ENCODE results near the gene MYO1D. TPM values are rescaled to one million over a fixed set of nuclear protein-coding genes. Genes with fewer than 3 reads are reported as not detected.

The MYO1D gene
- total RNA-seq, 4 donors from 2014 or later = 36.9 to 49.2 (median 39.5) TPM

GRCh38 chr17:32699247-32699646 is 177.7 kb downstream of the MYO1D start:
- DNase-seq (ENCODE audit: low spot score) (no peak), ATAC-seq (ENCODE audit: low FRiP score) (no peak)
- TF ChIP-seq, protein P1, sequence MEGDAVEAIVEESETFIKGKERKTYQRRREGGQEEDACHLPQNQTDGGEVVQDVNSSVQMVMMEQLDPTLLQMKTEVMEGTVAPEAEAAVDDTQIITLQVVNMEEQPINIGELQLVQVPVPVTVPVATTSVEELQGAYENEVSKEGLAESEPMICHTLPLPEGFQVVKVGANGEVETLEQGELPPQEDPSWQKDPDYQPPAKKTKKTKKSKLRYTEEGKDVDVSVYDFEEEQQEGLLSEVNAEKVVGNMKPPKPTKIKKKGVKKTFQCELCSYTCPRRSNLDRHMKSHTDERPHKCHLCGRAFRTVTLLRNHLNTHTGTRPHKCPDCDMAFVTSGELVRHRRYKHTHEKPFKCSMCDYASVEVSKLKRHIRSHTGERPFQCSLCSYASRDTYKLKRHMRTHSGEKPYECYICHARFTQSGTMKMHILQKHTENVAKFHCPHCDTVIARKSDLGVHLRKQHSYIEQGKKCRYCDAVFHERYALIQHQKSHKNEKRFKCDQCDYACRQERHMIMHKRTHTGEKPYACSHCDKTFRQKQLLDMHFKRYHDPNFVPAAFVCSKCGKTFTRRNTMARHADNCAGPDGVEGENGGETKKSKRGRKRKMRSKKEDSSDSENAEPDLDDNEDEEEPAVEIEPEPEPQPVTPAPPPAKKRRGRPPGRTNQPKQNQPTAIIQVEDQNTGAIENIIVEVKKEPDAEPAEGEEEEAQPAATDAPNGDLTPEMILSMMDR (IDR thresholded peaks at IDR 0.05) = no peak

DNA sequence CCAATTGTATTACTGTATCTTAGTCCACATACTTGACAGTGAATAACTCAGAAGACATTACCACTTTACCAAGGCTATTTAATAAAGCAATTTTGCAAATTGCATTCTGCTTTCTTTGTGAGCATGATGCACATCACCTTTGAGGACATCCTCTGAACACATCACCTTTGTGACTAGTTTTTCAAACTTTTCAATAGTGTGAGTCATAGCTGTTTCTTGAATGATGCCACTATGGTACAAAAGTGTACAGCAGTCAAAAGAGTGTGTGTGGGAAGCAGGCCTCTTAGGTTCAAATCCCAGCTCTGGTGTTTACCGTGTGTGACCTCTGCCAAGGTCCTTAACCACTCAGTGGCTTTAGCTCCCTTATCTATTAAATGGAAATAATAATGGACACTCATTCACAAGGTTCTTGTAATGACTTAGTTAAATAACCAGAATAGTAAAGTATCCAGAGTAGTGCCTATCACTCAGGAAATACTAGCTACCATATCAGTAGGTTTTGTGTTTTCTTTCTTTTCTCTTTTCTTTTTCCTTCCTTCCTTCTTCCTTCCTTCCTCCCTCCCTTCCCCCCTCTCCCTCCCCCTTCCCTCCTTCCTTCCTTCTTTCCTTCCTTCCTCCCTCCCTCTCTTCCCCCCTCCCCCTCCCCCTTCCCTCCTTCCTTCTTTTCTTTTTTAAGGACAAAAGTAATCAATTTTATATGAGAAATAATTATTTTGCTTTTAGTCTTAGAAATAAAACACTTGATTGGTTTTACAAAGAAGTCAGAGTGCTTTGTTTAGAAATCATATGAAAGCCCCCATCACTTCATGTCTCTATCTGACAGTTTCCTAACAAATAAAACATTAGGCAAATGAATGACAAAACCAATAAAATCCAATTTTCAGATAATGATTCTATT is 178.9 kb downstream of the MYO1D start:
- no peak for DNase-seq (ENCODE audit: low spot score)
- TF ChIP-seq, protein P1 (IDR thresholded peaks at IDR 0.05) = no peak
- ATAC-seq (ENCODE audit: low FRiP score) = no peak

- ATAC-seq (ENCODE audit: low FRiP score) = no peak
Measured at GRCh38 chr17:32696426-32696825, 180.5 kb downstream of the MYO1D start.

DNA sequence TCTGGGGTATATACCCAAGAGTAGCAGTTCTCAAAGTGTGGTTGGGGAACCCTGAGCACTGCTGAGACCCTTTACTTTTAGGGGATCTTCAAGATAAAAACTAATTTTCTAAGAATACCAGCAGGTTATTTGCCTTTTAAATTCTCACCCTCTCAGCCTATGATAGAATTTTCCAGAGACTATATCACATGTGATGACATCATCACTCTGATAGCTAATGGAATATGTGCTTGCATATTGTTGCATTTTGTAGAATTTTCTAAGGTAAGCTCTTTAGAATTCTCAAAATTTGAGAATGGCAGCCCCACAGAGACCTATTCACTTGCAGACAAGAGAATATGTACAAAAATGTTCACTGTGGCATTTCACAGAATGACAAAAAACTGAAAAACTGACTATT is 181.1 kb downstream of the MYO1D start:
- ATAC-seq (ENCODE audit: low FRiP score) = no peak
- no peak for DNase-seq (ENCODE audit: low spot score)
- TF ChIP-seq, protein P1 (IDR thresholded peaks at IDR 0.05) = no peak

More at GRCh38 chr17:32696426-32696825, 180.5 kb downstream of the MYO1D start:
- TF ChIP-seq, protein P1 (IDR thresholded peaks at IDR 0.05) = no peak
- DNase-seq (ENCODE audit: low spot score) = no peak

DNA sequence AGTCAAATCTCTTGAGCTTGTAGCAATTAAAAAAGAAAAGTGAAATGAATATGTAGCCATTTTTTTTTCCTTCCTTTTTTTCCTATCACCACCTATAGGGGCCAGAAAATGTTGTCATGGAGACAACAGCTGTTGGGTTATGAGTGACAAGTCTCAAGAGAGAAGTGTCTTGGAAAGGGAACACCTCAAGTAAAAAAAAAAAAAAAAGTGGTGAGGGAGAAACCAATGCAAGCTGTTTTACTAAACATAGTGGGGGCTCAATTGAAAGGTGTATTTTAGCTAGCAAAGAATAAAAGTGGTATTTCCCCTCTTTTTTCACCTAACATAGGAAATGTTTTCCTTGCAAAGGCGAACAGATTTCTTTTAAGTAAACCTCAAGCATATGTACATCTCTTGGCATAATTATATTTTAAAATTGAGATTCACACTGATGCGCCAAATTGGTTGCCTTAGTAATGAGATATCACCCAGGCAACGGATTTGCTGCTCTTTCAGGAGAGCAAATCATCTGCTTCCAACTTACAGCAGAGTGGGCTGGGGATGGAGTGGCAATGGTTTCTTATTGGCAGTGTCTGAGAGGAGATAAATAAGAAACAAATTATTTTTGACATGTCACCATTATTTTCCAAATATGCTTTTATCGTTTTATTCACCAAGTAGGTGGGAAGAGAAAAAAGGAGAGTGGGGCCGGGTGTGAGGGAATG is 183.6 kb downstream of the MYO1D start:
- no peak for ATAC-seq (ENCODE audit: low FRiP score)
- TF ChIP-seq, protein P1 (IDR thresholded peaks at IDR 0.05) = no peak
- DNase-seq (ENCODE audit: low spot score) = no peak

- no peak for DNase-seq (ENCODE audit: low spot score)
- TF ChIP-seq, protein P1 (IDR thresholded peaks at IDR 0.05) = no peak
- no peak for ATAC-seq (ENCODE audit: low FRiP score)
Measured at GRCh38 chr17:32692179-32692578, 184.7 kb downstream of the MYO1D start.

All from omental fat pad (tissue), 4 donors.